ENCODE results near the gene DNAJC5G.
"Not testable (repeated sequence)": the region's sequence is repeated elsewhere in the genome, so short reads cannot be mapped to it uniquely, and the experiment has no call there.

The DNAJC5G gene

DNA sequence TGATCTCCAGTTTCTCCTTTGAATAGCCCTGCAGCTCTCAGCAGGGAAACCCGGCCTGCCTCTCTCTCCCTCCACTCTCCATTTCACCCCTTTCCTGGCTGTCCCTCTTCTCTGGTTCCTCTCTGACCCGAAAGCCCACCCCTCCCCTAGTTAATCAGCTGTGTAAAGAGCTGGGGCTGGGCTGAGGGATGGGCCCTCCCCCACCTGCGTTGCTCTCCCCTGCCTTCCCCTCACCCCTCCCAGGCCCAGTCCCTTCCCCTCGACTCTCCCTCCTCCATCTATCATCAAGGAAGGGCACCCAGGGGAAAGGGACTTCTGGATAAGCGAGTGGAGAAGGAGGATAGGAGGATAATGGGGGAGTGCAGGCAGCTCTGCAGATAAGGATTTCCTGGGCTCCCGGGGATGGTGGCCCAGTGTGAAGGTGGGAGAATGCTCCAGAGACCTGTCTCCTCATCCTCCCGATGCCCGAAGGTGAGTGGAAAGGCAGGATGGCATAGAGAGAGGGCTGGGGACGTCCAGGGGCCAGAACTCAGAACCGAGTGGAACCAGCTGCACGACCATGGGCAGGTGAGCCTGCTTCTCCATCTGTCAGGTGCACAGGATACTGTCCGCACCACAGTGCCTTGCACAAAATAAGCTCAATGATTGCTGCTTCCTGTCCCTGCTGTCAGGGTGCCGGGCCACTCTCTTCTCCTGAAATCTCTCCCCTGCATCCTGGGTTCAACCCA, 24.4 kb upstream of the DNAJC5G start:
- no peak for DNase-seq (ENCODE audit: low read depth, low spot score)
- H3K4me3 ChIP-seq (ENCODE audit: low read length): no peak overlapping the region

DNA sequence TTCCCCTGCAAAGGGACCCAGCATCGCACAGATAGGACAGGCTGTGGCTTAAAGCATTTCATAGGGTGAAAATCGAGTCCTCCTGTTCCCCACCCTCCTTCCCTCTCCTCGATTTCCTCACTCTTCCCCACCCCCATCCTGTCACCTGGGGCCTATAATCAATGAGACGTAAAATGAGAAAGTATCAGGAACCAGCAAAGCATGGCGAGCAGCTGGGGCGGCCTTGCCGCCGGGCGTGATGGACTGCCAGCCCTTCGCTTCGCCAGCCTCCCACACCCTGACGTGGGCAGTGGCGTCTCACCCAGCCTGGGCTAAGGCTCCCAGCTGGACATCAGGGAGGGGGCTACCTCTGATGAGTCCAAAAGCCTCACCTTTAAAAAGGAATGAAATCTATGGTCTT, 23.5 kb upstream of the DNAJC5G start:
- no peak for DNase-seq (ENCODE audit: low read depth, low spot score)
- H3K4me3 ChIP-seq (ENCODE audit: low read length): no peak overlapping the region

DNA sequence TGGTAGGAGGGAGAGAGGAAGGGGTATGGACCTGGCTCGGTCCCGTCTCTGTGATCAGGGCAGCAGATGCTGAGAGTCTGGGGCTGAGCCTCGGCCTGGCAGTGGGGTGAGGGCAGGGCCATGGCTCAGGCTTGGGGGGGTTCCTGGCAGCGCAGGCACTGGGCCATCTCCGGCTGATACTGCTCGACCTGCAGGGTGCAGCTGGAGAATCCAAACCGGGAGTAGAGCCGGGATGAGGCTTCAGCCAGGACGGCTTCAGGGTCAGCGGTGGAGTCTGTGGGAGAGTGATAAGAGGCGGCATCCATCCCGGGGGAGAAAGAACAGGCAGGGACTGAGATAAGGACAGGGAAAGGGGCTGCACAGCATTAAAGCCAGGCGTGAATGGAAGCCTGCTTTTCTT, 20.0 kb upstream of the DNAJC5G start:
- no peak overlapping the region for H3K4me3 ChIP-seq (ENCODE audit: low read length)
- DNase-seq (ENCODE audit: low read depth, low spot score): no peak

DNA sequence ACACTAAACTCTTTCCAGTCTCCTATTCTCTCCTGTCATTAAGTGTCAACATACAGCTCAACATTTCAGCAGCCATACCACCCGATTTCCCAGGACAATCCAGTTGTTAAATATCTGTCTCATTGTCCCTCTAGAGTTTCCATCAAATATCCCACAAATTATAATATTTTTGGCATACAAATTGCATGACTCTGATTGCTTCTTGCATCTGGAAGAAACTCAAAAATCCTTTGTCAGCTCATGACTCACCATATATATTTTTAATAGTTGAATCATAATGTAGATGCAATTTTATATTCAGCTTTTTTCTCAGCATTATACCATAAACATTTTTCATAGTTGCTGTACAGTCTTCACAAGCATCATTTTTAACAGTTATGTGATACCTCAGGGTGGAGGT, 19.6 kb upstream of the DNAJC5G start:
- H3K4me3 ChIP-seq (ENCODE audit: low read length): no peak overlapping the region
- no peak for DNase-seq (ENCODE audit: low read depth, low spot score)

DNA sequence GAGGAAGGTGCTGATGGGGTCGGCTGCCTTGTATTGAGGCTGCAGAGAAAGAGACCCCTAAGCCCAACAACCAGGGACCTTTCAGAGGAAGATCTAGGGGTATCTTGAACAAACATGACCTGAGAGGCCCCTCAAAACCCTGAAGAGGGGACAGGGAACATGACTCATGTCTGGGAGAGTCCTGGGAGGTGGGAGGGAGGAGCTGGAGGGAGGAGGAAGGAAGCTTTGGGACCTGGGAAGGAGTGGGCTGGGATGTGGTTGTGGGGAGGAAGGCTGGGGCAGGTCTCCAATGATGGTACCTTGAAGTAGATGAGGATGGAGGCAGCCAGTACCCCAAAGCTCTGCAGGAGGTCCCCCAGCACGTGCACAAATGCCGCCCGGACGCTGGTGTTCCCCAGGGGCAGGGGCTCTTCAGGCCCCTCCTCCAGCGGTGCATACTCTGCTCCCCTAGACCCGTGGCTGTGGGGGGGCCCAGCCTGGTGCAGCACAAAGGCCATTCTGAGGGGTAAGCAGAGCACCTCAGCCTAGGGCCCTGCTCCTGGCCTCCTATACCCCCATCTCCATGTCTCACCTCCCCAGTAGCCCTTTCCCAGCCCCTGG, 18.3 kb upstream of the DNAJC5G start:
- DNase-seq (ENCODE audit: low read depth, low spot score): no peak
- no peak overlapping the region for H3K4me3 ChIP-seq (ENCODE audit: low read length)

DNA sequence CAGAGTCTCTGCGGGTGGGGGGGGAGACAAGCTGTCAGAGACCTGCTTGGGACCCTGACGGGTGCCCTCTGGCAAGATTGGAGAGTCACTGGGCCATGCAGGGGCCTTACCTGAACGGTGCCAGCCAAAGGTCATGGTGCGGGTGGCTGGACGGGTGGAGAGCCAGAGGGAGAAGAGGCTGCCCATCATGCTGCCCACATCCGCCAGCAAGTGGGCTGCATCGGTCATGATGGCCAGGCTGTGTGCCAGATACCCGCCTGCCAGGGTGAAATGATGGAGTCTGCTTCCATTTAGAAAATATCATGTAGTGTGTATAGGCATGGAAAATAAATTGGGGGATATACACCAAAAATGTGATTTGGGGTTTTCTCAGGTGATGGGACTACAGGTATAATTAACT, 17.2 kb upstream of the DNAJC5G start:
- no peak overlapping the region for H3K4me3 ChIP-seq (ENCODE audit: low read length)
- no peak for DNase-seq (ENCODE audit: low read depth, low spot score)

DNA sequence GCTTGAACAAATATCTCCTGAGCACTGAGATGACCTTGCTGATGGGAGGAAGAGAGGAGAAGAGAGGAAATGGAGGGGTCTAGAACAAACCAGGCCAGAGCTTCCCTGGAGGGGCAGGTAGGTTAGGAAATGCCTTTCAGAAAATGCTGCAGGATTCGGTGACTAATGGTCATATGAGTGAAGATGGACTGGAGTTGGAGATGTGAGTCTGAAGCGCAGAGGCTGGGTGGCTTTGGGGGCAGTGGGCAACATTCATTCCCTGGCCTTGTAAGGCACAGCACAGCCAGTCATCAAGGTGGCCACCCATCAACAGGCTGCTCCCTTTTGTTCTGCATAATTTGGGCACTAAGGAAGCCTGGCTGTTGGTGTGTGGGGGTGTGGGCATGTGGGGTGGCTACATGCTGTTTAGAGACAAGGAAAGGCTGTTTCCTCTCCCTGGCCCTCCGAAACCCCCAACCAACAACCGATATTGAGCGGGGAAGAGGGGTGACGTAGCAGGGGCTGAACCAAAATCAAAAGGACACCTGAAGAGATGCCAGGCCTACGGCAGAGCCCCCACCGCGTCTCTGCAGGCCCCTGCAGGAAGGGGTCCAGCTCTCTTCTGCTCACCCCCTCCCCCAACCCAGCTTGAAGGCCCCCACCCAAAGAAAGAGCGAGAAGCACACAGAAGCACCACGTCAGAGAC, 13.8 kb upstream of the DNAJC5G start:
- H3K4me3 ChIP-seq (ENCODE audit: low read length): no peak overlapping the region

DNA sequence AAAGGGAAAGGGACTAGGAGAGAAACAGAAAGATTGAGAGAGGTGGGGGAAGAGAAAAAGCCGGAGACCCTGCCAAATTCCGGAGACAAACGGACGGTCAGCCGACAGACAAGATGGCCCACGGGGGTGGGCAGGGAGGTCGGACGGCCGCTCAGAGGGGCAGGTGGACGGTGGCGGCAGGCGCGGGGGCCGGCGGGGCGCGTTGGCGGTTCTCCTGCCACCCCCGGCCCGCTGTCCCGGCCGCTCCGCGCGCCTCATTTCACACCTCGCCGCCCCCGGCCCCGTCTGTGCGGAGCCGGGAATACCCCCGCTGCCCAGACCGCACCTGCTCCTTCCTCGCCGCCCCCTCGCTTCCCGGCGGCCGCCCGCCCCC, 13.3 kb upstream of the DNAJC5G start:
- H3K4me3 ChIP-seq (ENCODE audit: low read length): no peak overlapping the region
- DNase-seq (ENCODE audit: low read depth, low spot score): no peak

More for the DNA sequence above, 13.8 kb upstream of the DNAJC5G start:
- DNase-seq (ENCODE audit: low read depth, low spot score): no peak

DNA sequence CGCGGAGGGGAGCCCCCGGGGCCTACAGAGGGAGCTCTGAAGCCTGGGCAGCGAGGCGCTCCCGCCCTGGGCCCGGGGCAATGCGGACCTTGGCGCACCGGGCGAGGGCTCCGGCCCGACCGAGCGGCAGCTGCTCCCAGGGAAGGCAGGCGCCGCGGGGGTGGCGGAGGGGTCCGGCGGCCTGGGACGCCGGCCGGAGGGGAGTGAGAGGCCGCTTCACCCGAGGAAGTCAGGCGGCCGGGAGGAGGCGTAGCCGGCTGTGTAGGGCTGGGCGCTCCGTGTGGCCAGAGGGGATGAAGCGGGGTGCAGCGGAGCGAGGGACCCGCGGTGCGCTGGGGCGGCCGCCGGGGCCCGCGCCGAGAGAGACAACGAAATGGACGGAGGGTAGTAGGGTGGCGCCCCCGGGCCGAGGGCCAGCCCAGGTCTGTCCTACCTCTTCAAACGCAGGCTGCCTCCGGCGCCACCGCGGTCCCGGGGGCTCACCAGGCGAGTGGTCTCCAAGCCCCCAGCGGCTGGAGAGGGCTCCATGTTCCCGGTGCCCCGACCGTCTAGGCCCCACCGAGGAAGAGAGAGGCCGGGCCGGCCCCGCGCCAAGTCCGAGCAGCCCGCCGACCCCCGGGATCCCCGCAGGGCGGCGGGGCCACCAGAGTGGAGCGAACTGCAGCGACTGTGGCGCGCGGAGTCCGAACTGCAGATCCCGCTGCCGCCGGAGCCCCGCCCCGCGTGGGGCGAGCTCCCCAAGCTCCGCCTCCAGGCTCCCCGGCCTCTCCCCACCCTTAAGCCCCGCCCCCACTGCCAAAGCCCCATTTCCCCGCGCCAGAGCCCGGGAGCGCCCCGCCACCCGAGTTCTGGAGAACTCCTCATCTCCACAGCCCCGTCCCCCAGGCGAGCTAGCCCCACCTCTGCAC, 12.6 kb upstream of the DNAJC5G start, which contains the start of gene SLC30A3:
Gene SLC30A3, minus strand, starts transcription at position 669 of the 908 bp plus-strand sequence. Its CDS starts 141 bp downstream, at position 528.
- peak; percentile 38 for DNase-seq (ENCODE audit: low read depth, low spot score)
- H3K4me3 ChIP-seq (ENCODE audit: low read length): peak within 1 kb of the TSS; percentile 57

DNA sequence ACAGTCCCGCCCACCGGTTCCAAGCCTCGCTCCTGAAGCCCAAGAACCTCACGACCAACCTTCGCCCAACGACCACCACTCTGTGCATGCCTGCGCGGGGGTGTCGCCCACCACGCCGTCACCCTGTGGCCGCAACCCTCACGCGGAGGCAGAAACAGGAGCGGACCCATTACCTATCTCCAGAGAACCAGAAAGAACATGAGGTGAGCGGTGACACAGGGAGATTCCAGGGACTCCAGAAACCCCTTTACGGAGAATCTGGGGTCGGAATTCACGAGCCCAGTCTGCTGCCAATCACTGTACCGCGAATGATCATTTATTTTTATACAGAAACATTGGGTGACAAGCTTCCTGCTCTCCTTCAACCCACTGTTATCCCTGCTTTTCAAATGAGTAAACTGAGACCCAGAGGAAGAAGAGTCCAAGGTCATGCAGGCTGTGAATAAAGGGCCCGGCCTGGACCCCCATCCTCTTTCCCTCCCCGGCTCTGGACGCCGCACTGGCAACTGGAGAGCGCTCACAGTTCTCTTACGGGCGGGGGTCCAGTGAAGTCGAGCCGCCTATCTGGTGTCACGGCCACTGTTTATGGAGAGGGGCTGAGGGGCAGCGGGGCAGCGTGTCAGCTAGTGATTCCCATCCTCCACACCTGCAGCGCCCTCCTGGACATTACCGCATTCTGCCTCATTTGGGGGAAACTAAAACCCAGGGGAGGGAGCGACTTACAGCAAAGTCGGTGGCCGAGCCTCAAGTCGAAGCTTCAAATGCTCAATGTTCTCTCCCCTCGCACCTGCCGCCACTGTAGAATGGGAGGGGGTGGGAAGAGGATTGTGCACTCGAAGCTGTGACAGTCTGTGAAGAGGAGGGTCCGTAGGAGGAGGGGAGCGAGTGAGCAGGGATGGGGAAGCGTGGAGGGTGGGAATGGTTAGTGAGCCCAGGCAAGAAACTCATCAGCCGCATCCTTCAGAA, 11.7 kb upstream of the DNAJC5G start:
- DNase-seq (ENCODE audit: low read depth, low spot score): no peak
- peak overlapping the region; percentile 57 for H3K4me3 ChIP-seq (ENCODE audit: low read length)

DNA sequence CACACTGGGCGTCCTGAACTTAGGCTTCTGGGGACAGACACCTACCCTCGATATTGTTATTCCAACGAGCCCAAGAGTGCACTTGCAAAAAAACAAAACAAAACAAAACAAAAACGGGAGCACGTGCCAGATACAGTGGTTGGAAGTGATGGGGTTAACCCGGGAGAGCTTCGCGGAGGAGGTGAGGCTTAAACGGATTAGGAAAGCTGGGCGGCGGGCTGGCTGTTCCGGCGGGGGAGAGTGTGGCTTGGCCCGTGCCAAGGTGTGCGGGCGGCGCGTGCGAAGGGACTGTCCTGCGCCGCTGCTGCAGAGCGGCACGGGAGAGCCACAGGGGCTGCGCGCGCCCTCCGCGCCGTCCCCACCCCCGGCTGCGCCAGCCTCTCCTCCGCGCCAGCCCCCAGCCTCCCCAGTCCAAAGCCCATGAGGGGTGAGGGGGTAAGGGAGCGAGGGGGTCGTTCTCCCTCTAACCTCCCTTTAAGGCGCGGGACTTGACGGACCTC, 10.9 kb upstream of the DNAJC5G start:
- peak overlapping the region; percentile 51 for H3K4me3 ChIP-seq (ENCODE audit: low read length)
- DNase-seq (ENCODE audit: low read depth, low spot score): no peak

DNA sequence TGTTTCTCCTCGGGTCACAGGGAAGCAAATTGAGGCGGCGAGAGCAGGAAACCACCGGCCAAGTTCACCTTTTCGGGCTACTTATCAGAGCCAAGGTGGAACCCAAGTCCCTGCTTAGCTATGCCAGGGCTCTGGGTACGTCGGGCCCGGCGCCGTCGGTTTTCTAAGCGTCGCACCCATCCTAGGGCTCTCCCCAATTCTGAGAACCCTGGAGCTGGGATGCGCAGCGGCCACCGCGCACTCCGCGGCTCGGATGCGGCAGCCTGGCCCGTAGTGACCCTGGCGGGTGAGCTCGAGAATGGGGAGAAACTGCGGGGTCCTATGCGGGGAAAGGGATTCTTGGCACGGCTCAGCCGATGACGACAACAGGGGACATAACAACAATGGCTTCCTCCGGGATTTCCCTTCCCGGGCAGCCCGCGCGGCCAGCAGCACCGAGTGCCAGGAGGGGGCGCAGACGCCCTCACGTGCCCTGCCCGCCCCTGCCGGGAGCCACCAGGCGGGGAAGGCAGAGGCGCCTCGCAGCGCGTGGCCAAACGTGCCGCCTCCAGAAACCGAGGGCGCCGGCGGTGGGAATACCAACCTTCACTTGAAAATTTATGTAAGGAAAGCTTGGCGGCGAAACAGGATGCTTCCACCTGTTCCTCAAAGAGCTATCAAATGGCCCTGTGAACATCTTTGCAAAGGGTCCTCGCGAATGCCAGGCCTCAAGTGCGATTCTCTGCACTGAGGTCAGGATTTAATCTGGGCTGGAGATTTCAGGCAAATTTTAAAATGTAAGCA, 10.3 kb upstream of the DNAJC5G start:
- peak; percentile 58 for DNase-seq (ENCODE audit: low read depth, low spot score)

DNA sequence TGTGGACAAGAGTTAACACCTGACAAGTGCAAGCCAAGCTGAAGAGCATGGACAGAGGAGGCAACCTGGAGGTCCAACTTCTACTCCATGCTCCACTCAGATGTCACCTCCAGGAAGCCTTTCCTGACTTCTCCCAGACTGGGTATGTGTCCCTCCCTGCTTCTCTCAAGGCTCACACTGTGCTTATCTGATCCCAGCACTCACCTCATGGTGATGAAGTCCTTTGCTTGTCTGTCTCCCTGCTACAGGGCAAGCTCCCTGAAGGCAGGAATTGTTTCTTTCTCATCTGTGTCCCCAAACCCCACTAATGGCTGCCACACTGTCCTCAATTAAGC, 9.7 kb upstream of the DNAJC5G start:
- no peak for DNase-seq (ENCODE audit: low read depth, low spot score)
- H3K4me3 ChIP-seq (ENCODE audit: low read length): no peak overlapping the region

More for the DNA sequence above, 10.3 kb upstream of the DNAJC5G start:
- peak overlapping the region; percentile 51 for H3K4me3 ChIP-seq (ENCODE audit: low read length)

DNA sequence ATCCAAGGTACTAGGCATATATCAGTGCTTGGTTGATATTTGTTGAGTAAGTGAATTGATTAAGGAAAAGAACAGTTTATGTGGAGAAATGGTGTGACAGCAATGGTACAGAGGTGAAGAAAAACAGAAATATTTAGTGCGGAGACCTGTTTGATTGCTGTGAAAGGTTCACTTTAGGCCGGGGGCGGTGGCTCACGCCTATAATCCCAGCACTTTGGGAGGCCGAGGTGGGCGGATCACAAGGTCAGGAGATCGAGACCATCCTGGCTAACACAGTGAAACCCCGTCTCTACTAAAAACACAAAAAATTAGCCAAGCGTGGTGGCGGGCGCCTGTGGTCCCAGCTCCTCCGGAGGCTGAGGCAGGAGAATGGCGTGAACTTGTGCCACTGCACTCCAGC, 6.9 kb upstream of the DNAJC5G start:
- not testable (repeated sequence) for H3K4me3 ChIP-seq (ENCODE audit: low read length); DNase-seq (ENCODE audit: low read depth, low spot score)

DNA sequence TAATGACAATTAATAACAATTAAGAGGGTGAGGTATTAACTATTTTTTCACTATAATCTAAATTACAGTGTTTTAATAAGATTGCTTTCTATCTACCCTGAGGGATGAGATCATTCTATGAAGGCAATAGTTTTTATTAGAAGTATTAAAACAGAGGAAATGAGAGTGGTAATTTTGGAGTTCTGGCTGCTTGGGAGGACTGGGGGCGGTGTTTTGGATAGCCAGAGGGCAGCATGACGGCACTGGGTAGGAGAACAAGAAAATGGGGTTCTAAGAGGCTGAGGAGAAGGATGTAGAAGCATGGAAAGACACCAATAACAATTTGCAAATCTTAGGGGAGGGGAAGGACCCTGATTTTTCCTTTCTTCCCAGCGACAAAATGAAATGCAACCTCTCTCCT, 5.1 kb upstream of the DNAJC5G start:
- no peak overlapping the region for H3K4me3 ChIP-seq (ENCODE audit: low read length)
- DNase-seq (ENCODE audit: low read depth, low spot score): no peak

DNA sequence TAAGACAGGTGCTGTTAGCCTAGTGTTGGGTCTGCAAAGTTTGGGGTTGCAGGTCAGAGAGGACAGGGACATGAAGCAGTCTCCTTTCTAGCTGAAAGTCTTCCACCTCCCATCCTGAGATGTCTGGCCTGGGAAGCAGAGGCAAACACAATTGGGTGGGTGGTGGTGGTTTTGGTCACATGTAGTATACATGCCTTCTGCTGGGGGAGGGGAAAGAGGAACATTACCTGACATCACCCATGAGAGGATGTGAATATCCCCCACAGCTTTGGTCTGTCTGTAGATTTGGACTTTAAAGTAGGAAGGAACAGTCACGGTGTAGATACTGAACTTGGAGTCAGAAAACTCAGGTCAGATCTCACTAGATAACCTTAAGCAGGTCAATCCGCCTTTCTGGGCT, 4.6 kb upstream of the DNAJC5G start:
- no peak for DNase-seq (ENCODE audit: low read depth, low spot score)
- no peak overlapping the region for H3K4me3 ChIP-seq (ENCODE audit: low read length)

DNA sequence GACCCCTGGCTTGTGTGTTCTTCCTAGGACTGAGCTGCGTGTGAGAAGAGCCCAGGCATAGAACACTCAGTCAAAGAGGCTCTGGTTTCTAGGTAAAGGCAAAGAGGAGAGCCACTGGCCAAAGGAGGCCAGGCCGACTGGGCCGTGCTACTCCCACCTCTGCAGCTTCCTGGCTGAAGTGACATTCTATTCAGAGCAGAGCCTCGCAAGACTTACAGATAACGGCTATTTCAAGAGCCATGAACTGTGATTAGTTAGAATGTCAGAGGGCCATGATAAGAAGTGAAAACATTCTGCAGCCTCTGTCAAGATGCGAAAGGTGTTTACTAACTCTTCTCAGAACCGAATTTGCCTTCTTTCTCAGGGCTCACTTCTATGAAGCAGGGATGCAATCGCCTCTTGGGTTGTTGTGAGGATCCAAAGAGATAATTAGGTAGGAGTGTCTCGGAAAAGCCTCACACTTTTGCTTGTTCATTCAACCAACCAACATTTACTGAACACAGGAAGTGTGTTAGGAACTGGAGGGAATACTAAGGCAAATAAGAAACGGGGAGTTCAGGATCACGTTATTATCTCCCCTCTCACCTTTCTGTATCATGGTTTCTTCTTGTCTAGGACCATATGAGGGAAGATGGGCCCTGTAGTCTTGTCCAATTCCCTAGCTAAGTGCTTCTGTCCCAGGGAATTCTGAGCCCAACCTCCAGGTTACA, 3.4 kb upstream of the DNAJC5G start:
- H3K4me3 ChIP-seq (ENCODE audit: low read length): no peak overlapping the region
- no peak for DNase-seq (ENCODE audit: low read depth, low spot score)

All from Jurkat, Clone E6-1 (cell line).